ENCODE measurements around the gene FPR3.

GRCh38 chr19:51784109-51784785 is 10.7 kb upstream of the FPR3 start:
- TF ChIP-seq CTCF (IDR thresholded peaks at IDR 0.05) (no peak), POLR2A (IDR thresholded peaks at IDR 0.05) (no peak)

All from body of pancreas (tissue), 4 donors.